Chondrocyte (in vitro differentiated cells): ENCODE results near the gene RARS1. TPM values are rescaled to one million over a fixed set of nuclear protein-coding genes. Genes with fewer than 3 reads are reported as not detected.

Experiments used
- DNase-seq: peaks from one replicate; pipeline ENCODE4 v3.0.0; 2021; ENCODE audit warnings: mixed read lengths, low spot score
- H3K27ac Mint-ChIP-seq: one replicate; pipeline ENCODE4 v1.8.0; 2021; ENCODE audit warnings: mild to moderate bottlenecking, moderate library complexity, mixed read lengths; ENCODE audit not compliant: unreplicated experiment
- H3K27me3 Mint-ChIP-seq: 2 replicates; pipeline ENCODE4 v1.8.0; 2021; ENCODE audit warnings: low read depth, mixed read lengths
- H3K36me3 Mint-ChIP-seq: 2 replicates; pipeline ENCODE4 v1.8.0; 2021; ENCODE audit warnings: low read depth, mixed read lengths
- H3K4me1 Mint-ChIP-seq: 2 replicates; pipeline ENCODE4 v1.8.0; 2021; ENCODE audit warnings: low read depth, mild to moderate bottlenecking, mixed read lengths
- H3K4me3 Mint-ChIP-seq: one replicate; pipeline ENCODE4 v1.8.0; 2021; ENCODE audit warnings: mild to moderate bottlenecking, moderate library complexity, mixed read lengths; ENCODE audit not compliant: unreplicated experiment
- H3K9me3 Mint-ChIP-seq: 2 replicates; pipeline ENCODE4 v1.8.0; 2021; ENCODE audit warnings: low read depth, mixed read lengths
- total RNA-seq: library from RNA; stranded (reverse); gene quantifications from 3 replicates; pipeline ENCODE4 v1.2.1, GENCODE V29; 2021
- TF ChIP-seq, protein P1 (sequence below): fragments of 200-600 bp; sonication (generic); IDR thresholded peaks from 2 replicates; pipeline ENCODE4 v1.5.0; 2021; ENCODE audit warnings: antibody characterized with exemption, mild to moderate bottlenecking, moderate library complexity

The RARS1 gene
- total RNA-seq, 1 donor from 2014 or later: 98.6 TPM

- Mint-ChIP-seq H3K9me3 (no peaks in the 10 kb centered on the region), H3K27me3 (no peaks in the 10 kb centered on the region), H3K27ac (peak overlapping the region; percentile 98), H3K4me3 (peak overlapping the region; percentile 18), H3K4me1 (peaks cover 26% of the 10 kb centered on the region), H3K36me3 (peaks cover 17% of the 10 kb centered on the region)
- DNase-seq: no peak
- TF ChIP-seq, protein P1, sequence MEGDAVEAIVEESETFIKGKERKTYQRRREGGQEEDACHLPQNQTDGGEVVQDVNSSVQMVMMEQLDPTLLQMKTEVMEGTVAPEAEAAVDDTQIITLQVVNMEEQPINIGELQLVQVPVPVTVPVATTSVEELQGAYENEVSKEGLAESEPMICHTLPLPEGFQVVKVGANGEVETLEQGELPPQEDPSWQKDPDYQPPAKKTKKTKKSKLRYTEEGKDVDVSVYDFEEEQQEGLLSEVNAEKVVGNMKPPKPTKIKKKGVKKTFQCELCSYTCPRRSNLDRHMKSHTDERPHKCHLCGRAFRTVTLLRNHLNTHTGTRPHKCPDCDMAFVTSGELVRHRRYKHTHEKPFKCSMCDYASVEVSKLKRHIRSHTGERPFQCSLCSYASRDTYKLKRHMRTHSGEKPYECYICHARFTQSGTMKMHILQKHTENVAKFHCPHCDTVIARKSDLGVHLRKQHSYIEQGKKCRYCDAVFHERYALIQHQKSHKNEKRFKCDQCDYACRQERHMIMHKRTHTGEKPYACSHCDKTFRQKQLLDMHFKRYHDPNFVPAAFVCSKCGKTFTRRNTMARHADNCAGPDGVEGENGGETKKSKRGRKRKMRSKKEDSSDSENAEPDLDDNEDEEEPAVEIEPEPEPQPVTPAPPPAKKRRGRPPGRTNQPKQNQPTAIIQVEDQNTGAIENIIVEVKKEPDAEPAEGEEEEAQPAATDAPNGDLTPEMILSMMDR: no peak
Observed at GRCh38 chr5:168552146-168552545, 65.9 kb downstream of the RARS1 start.

DNA sequence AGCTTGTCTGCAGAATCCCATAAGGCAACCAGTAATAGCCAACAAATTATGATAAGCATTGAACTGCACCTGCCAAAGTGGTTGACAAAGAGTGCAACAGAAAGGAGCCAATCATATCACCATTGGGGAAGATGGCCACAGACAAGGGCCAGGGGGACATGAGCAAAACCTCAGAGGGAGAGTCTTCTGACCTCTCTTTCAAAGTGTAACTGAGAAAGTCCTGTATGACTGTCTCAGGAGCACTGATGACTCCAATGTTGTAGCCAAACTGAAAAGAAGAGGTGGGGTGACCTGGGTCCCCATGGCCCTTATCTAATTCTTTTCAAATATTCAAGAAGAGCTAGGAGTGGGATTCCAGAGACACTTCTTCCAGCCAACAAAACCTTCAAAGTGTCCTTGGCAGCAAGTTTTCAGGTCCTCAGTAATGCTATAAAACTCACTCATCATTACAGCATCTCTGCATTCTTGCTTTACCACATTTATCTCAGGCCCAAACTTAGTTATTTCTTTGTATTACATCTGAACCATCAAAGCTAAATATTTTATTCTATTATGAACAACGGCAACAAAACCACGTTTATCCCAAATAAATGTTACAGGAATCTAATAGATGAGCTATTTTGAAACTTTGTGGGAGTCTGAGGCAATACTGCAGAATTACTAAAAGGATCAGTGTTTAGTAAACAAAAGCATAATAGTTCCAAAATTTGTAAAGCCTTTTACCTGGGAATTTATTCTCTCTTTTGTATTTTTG, 67.3 kb downstream of the RARS1 start:
- TF ChIP-seq, protein P1: no peak
- no peak overlapping the region for H3K4me3 Mint-ChIP-seq
- H3K27ac Mint-ChIP-seq: peak overlapping the region; percentile 98
- H3K27me3 Mint-ChIP-seq: no peaks in the 10 kb centered on the region
- peaks cover 26% of the 10 kb centered on the region for H3K4me1 Mint-ChIP-seq
- H3K9me3 Mint-ChIP-seq: no peaks in the 10 kb centered on the region
- no peak for DNase-seq
- H3K36me3 Mint-ChIP-seq: peaks cover 21% of the 10 kb centered on the region

- H3K36me3 Mint-ChIP-seq: peaks cover 26% of the 10 kb centered on the region
- no peaks in the 10 kb centered on the region for H3K27me3 Mint-ChIP-seq
- DNase-seq: no peak
- no peak overlapping the region for H3K4me3 Mint-ChIP-seq
- peaks cover 23% of the 10 kb centered on the region for H3K4me1 Mint-ChIP-seq
- no peaks in the 10 kb centered on the region for H3K9me3 Mint-ChIP-seq
- TF ChIP-seq, protein P1: no peak
- no peak overlapping the region for H3K27ac Mint-ChIP-seq
Observed at GRCh38 chr5:168557389-168557788, 71.1 kb downstream of the RARS1 start.

GRCh38 chr5:168562279-168562678, 76.0 kb downstream of the RARS1 start:
- DNase-seq: no peak
- Mint-ChIP-seq H3K27me3 (no peaks in the 10 kb centered on the region), H3K4me3 (peak overlapping the region; percentile 5), H3K36me3 (peaks cover 15% of the 10 kb centered on the region), H3K9me3 (no peaks in the 10 kb centered on the region), H3K4me1 (peaks cover 33% of the 10 kb centered on the region), H3K27ac (peak overlapping the region; percentile 79)
- TF ChIP-seq, protein P1: no peak

- H3K4me3 Mint-ChIP-seq: no peak overlapping the region
- H3K9me3 Mint-ChIP-seq: no peaks in the 10 kb centered on the region
- H3K27ac Mint-ChIP-seq: no peak overlapping the region
- H3K27me3 Mint-ChIP-seq: no peaks in the 10 kb centered on the region
- DNase-seq: no peak
- TF ChIP-seq, protein P1: no peak
- peaks cover 34% of the 10 kb centered on the region for H3K4me1 Mint-ChIP-seq
- peaks cover 12% of the 10 kb centered on the region for H3K36me3 Mint-ChIP-seq
Observed at GRCh38 chr5:168563959-168564358, 77.7 kb downstream of the RARS1 start.
